Liver (tissue), 9 donors: Measurements from ENCODE around the gene HACE1. TPM values are rescaled to one million over a fixed set of nuclear protein-coding genes. Genes with fewer than 3 reads are reported as not detected.

ENCODE experiments used
- DNase-seq: peaks from one replicate; pipeline ENCODE4 v3.0.0-alpha.2; 2017; ENCODE audit warnings: low spot score
- H3K27ac ChIP-seq, 2 donors: one replicate each; pipeline ENCODE4 v1.7.0; 2013; ENCODE audit warnings: inconsistent platforms in 2 of 2, low read length in 2 of 2, control low read depth in 1 of 2, low read depth in 1 of 2, mild to moderate bottlenecking in 1 of 2
- H3K27me3 ChIP-seq, 4 donors: one replicate each; pipeline versions ENCODE4 v1.6.1 to v1.7.0; 2013; ENCODE audit warnings: low read length in 3 of 4, inconsistent platforms in 1 of 4, mild to moderate bottlenecking in 1 of 4, moderate library complexity in 1 of 4; ENCODE audit not compliant: control insufficient read depth in 4 of 4, insufficient read depth in 4 of 4
- H3K36me3 ChIP-seq, 4 donors: one replicate each; pipeline versions ENCODE4 v1.6.1 to v1.7.0; 2013; ENCODE audit warnings: low read length in 3 of 4, mild to moderate bottlenecking in 3 of 4, low read depth in 1 of 4, moderate library complexity in 1 of 4; ENCODE audit not compliant: control insufficient read depth in 4 of 4, insufficient read depth in 3 of 4
- H3K4me1 ChIP-seq, 4 donors: one replicate each; pipeline versions ENCODE4 v1.6.1 to v1.7.0; 2013; ENCODE audit warnings: low read length in 3 of 4, mild to moderate bottlenecking in 3 of 4, moderate library complexity in 1 of 4; ENCODE audit not compliant: control insufficient read depth in 4 of 4, insufficient read depth in 4 of 4
- H3K4me3 ChIP-seq, 3 donors: one replicate each; pipeline versions ENCODE4 v1.6.1 to v1.7.0; 2013; ENCODE audit warnings: low read length in 3 of 3, control low read depth in 1 of 3, low read depth in 1 of 3, mild to moderate bottlenecking in 1 of 3
- H3K9ac ChIP-seq, 2 donors: one replicate each; pipeline ENCODE4 v1.7.0; 2013; ENCODE audit warnings: low read length in 2 of 2, mild to moderate bottlenecking in 2 of 2, moderate library complexity in 2 of 2, control low read depth in 1 of 2, low read depth in 1 of 2
- H3K9me3 ChIP-seq, 4 donors: one replicate each; pipeline versions ENCODE4 v1.6.1 to v1.7.0; 2013; ENCODE audit warnings: low read length in 3 of 4; ENCODE audit not compliant: control insufficient read depth in 4 of 4
- EGR1 ChIP-seq, 2 donors: IDR thresholded peaks; 2 replicates each; pipeline ENCODE4 v1.6.1; 2016 to 2018; ENCODE audit warnings: antibody characterized with exemption in 2 of 2, low read depth in 2 of 2
- FOXA1 ChIP-seq: IDR thresholded peaks from 2 replicates; pipeline ENCODE4 v1.6.1; 2016; ENCODE audit warnings: antibody characterized with exemption
- FOXA2 ChIP-seq: IDR thresholded peaks from 2 replicates; pipeline ENCODE4 v1.6.1; 2016; ENCODE audit warnings: antibody characterized with exemption
- GABPA ChIP-seq, 2 donors: IDR thresholded peaks in 1 of 2; conservative IDR thresholded peaks in 1 of 2; 2 replicates each; pipeline ENCODE4 v1.6.1; 2016; ENCODE audit warnings: antibody characterized with exemption in 2 of 2, mild to moderate bottlenecking in 1 of 2, moderate library complexity in 1 of 2
- HNF4A ChIP-seq, 2 donors: conservative IDR thresholded peaks; 2 replicates each; pipeline ENCODE4 v1.6.1; 2016; ENCODE audit warnings: antibody characterized with exemption in 2 of 2, mild to moderate bottlenecking in 2 of 2
- HNF4G ChIP-seq: IDR thresholded peaks from 2 replicates; pipeline ENCODE4 v1.6.1; 2016; ENCODE audit warnings: antibody characterized with exemption
- RAD21 ChIP-seq, 2 donors: IDR thresholded peaks; 2 replicates each; pipeline ENCODE4 v1.6.1; 2016; ENCODE audit warnings: antibody characterized with exemption in 2 of 2, mild to moderate bottlenecking in 2 of 2
- RXRA ChIP-seq, 2 donors: IDR thresholded peaks; 2 replicates each; pipeline ENCODE4 v1.6.1; 2017 to 2018; ENCODE audit warnings: antibody characterized with exemption in 2 of 2, mild to moderate bottlenecking in 1 of 2
- SP1 ChIP-seq: IDR thresholded peaks from 2 replicates; pipeline ENCODE4 v1.6.1; 2018; ENCODE audit warnings: antibody characterized with exemption, mild to moderate bottlenecking
- YY1 ChIP-seq: IDR thresholded peaks from 2 replicates; pipeline ENCODE4 v1.6.1; 2016; ENCODE audit warnings: antibody characterized with exemption, mild to moderate bottlenecking
- WGBS: extraction: QIAGEN DNeasy Blood & Tissue Kit; methylation state at CpG from one replicate; pipeline ENCODE4 v1.1.7; 2013; 5-methylcytosine and 5-hydroxymethylcytosine counted together
- polyA plus RNA-seq, 2 donors: library from polyadenylated mRNA; stranded (reverse) in 1 of 2; unstranded in 1 of 2; fragments of 200-250 nt in 1 of 2; fragments of >200 nt in 1 of 2; fragmentation: Nextera tagmentation in 1 of 2; extraction: Ambion mirVana in 1 of 2; gene quantifications; one replicate each; pipeline versions ENCODE4 v1.2.1 to v1.2.3, GENCODE V29; 2013 to 2015
- total RNA-seq, 2 donors: library from RNA; depleted of rRNA; stranded (reverse); fragments of >200 nt; gene quantifications; one replicate each; pipeline ENCODE4 v1.2.3, GENCODE V29; 2014
- TF ChIP-seq, protein P1 (sequence below): IDR thresholded peaks from 2 replicates; pipeline ENCODE4 v1.6.1; 2016; ENCODE audit warnings: antibody characterized with exemption
- TF ChIP-seq, protein P2 (sequence below): fragments of 150-350 bp; IDR thresholded peaks from 2 replicates; pipeline ENCODE4 v1.5.1; 2017; ENCODE audit warnings: improper control_type of control experiment, low read depth, low read length; ENCODE audit not compliant: missing input control
- TF ChIP-seq, protein P3 (sequence below): IDR thresholded peaks from 2 replicates; pipeline ENCODE4 v1.6.1; 2016; ENCODE audit warnings: antibody characterized with exemption
- TF ChIP-seq, protein P4 (sequence below): IDR thresholded peaks from 2 replicates; pipeline ENCODE4 v1.6.1; 2016; ENCODE audit warnings: antibody characterized with exemption, mild to moderate bottlenecking
- TF ChIP-seq, protein P5 (sequence below): IDR thresholded peaks from 2 replicates; pipeline ENCODE4 v1.6.1; 2016; ENCODE audit warnings: antibody characterized with exemption
- donor health status: healthy.
- donor health status: healthy.
- donor health status: healthy.
- donor health status: healthy.
- donor health status: healthy.

HACE1 gene
- total and polyA plus RNA-seq, 4 donors, result 1.3 to 7.2 (median 2.5) TPM

DNA sequence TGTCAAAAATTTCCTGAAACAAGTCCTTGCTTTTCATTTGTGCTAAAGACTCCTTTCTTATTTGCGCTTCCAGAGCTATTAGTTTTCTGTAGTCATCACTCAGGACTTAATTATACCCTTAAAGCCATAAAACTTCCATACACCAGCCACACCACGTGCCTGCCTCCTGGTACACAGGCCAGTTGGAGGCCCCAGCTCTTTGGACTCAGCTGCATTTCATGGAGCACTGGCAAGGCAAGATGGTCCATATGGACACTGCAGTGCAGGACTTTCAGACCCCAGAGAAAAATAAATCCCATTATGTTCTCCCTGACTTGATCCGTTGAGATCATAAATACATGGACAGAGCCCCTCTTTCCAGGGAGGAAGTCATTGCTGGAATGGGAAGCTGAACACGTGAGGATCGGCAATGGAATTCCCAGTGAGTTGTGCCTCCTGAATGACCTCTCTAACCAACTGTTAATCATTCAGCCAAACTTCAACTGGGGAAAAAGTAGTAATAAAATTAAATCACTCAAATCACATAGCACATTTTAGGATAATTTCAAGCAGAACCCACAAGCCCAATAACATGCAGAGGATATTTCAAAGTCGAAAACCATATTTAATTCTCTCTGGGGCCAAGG, 173.1 kb downstream of the HACE1 start:
- Histone ChIP-seq H3K4me3 (no peak overlapping the region), H3K9me3 (no peaks in the 10 kb centered on the region), H3K9ac (no peak overlapping the region), H3K27me3 (no peaks in the 10 kb centered on the region), H3K36me3 (no peaks in the 10 kb centered on the region), H3K27ac (no peak overlapping the region), H3K4me1 (no peaks in the 10 kb centered on the region)
- DNase-seq, result no peak
- TF ChIP-seq RAD21 (IDR thresholded peaks at IDR 0.05), result no peak
- no peak for TF ChIP-seq FOXA2
- TF ChIP-seq EGR1 (IDR thresholded peaks at IDR 0.05; ENCODE audit: low read depth in 2 of 2), result no peak
- TF ChIP-seq, protein P1, sequence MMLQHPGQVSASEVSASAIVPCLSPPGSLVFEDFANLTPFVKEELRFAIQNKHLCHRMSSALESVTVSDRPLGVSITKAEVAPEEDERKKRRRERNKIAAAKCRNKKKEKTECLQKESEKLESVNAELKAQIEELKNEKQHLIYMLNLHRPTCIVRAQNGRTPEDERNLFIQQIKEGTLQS, result no peak
- TF ChIP-seq FOXA1, result no peak
- TF ChIP-seq, protein P2, sequence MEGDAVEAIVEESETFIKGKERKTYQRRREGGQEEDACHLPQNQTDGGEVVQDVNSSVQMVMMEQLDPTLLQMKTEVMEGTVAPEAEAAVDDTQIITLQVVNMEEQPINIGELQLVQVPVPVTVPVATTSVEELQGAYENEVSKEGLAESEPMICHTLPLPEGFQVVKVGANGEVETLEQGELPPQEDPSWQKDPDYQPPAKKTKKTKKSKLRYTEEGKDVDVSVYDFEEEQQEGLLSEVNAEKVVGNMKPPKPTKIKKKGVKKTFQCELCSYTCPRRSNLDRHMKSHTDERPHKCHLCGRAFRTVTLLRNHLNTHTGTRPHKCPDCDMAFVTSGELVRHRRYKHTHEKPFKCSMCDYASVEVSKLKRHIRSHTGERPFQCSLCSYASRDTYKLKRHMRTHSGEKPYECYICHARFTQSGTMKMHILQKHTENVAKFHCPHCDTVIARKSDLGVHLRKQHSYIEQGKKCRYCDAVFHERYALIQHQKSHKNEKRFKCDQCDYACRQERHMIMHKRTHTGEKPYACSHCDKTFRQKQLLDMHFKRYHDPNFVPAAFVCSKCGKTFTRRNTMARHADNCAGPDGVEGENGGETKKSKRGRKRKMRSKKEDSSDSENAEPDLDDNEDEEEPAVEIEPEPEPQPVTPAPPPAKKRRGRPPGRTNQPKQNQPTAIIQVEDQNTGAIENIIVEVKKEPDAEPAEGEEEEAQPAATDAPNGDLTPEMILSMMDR, result no peak
- WGBS, result 87% methylated on average over 6 of the region's 6 CpGs

DNA sequence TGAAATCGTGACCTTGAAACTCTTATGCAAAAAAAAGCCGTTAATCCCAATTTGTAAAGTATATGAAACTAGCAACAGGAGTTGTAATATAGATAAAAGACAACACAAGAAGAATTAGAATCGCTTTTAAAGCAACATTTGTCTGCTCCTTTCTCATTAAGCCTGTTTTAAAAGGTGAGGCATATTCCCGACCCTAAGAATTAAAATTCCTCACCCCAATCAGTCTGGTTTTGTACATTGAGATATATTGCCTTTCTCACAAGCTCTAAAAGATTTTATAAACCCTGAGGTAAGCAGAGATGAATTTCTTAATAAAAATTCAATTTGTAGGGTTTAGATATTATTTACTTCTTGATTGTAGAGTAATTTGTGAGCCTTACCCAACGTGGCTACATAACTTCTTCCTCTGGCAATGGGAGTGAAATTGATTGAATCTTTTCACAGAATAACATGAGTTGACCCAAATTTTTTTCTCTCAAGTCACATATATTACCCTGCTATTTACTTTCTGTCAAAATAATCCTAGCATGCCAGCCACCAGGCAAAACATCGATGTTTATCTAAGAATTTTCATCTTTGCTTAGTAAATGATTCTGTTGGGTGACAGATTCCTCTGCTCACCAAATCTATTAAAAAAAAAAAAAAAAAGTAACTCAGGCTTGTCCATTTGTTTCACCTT, 173.7 kb downstream of the HACE1 start:
- Histone ChIP-seq H3K4me1 (no peaks in the 10 kb centered on the region), H3K4me3 (no peak overlapping the region), H3K27ac (no peak overlapping the region), H3K36me3 (no peaks in the 10 kb centered on the region), H3K9me3 (no peaks in the 10 kb centered on the region), H3K9ac (no peak overlapping the region), H3K27me3 (no peaks in the 10 kb centered on the region)
- no peak for TF ChIP-seq FOXA1
- TF ChIP-seq, protein P3, sequence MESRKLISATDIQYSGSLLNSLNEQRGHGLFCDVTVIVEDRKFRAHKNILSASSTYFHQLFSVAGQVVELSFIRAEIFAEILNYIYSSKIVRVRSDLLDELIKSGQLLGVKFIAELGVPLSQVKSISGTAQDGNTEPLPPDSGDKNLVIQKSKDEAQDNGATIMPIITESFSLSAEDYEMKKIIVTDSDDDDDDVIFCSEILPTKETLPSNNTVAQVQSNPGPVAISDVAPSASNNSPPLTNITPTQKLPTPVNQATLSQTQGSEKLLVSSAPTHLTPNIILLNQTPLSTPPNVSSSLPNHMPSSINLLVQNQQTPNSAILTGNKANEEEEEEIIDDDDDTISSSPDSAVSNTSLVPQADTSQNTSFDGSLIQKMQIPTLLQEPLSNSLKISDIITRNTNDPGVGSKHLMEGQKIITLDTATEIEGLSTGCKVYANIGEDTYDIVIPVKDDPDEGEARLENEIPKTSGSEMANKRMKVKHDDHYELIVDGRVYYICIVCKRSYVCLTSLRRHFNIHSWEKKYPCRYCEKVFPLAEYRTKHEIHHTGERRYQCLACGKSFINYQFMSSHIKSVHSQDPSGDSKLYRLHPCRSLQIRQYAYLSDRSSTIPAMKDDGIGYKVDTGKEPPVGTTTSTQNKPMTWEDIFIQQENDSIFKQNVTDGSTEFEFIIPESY, result no peak
- TF ChIP-seq HNF4G, result no peak
- TF ChIP-seq HNF4A (conservative IDR thresholded peaks at IDR 0.05), result no peak
- TF ChIP-seq, protein P4, sequence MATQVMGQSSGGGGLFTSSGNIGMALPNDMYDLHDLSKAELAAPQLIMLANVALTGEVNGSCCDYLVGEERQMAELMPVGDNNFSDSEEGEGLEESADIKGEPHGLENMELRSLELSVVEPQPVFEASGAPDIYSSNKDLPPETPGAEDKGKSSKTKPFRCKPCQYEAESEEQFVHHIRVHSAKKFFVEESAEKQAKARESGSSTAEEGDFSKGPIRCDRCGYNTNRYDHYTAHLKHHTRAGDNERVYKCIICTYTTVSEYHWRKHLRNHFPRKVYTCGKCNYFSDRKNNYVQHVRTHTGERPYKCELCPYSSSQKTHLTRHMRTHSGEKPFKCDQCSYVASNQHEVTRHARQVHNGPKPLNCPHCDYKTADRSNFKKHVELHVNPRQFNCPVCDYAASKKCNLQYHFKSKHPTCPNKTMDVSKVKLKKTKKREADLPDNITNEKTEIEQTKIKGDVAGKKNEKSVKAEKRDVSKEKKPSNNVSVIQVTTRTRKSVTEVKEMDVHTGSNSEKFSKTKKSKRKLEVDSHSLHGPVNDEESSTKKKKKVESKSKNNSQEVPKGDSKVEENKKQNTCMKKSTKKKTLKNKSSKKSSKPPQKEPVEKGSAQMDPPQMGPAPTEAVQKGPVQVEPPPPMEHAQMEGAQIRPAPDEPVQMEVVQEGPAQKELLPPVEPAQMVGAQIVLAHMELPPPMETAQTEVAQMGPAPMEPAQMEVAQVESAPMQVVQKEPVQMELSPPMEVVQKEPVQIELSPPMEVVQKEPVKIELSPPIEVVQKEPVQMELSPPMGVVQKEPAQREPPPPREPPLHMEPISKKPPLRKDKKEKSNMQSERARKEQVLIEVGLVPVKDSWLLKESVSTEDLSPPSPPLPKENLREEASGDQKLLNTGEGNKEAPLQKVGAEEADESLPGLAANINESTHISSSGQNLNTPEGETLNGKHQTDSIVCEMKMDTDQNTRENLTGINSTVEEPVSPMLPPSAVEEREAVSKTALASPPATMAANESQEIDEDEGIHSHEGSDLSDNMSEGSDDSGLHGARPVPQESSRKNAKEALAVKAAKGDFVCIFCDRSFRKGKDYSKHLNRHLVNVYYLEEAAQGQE, result no peak
- TF ChIP-seq RXRA (IDR thresholded peaks at IDR 0.05), result no peak
- TF ChIP-seq RAD21 (IDR thresholded peaks at IDR 0.05), result no peak
- no peak for TF ChIP-seq FOXA2
- TF ChIP-seq SP1, result no peak
- no peak for TF ChIP-seq GABPA (IDR thresholded peaks at IDR 0.05 in 1 of 2, conservative IDR thresholded peaks at IDR 0.05 in 1 of 2)
- TF ChIP-seq YY1, result no peak
- TF ChIP-seq EGR1 (IDR thresholded peaks at IDR 0.05; ENCODE audit: low read depth in 2 of 2), result no peak
- TF ChIP-seq, protein P5, sequence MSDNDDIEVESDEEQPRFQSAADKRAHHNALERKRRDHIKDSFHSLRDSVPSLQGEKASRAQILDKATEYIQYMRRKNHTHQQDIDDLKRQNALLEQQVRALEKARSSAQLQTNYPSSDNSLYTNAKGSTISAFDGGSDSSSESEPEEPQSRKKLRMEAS, result no peak
- WGBS, result 78% methylated on average over 6 of the region's 6 CpGs
- DNase-seq, result no peak
